CD4-positive, alpha-beta T cell (primary cell): ENCODE results near the gene UNC5CL. TPM values are rescaled to one million over a fixed set of nuclear protein-coding genes. Genes with fewer than 3 reads are reported as not detected.
A peak's percentile ranks its signal among the peaks of the same experiment; 100 is the strongest.

ENCODE experiments used
- ATAC-seq: fragments of 200-7000 bp; cut with Tn5 transposase; one replicate; pipeline ENCODE4 v1.10.0; 2022; ENCODE audit warnings: mild to moderate bottlenecking; ENCODE audit not compliant: poor library complexity
- CTCF ChIA-PET: fragments of 350-600 bp; sonication (Branson Sonifier 250); formaldehyde crosslinking; loops from one replicate; lab custom pipeline; 2021; ENCODE audit warnings: antibody characterized with exemption, inconsistent platforms; lab: Charles Lee
- POLR2A ChIA-PET: fragments of 350-600 bp; sonication (Branson Sonifier 250); formaldehyde crosslinking; loops from one replicate; lab custom pipeline; 2021; ENCODE audit warnings: antibody characterized with exemption, inconsistent platforms; lab: Charles Lee
- DNase-seq, 14 experiments: peaks; one replicate each; pipeline ENCODE4 v3.0.0-alpha.2; 2013 to 2020; ENCODE audit warnings: mixed read lengths in 2 of 14
- H3K27ac ChIP-seq, 2 donors: one replicate each; pipeline versions ENCODE4 v1.5.1 to v1.7.0; 2013; ENCODE audit warnings: low read length in 2 of 2, low read depth in 1 of 2, mild to moderate bottlenecking in 1 of 2
- H3K27me3 ChIP-seq, 2 experiments: 1 replicate in 1 of 2; 2 replicates in 1 of 2; pipeline versions ENCODE4 v1.6.1 to v1.7.0; 2013; ENCODE audit warnings: low read length in 2 of 2, control low read depth in 1 of 2, mild to moderate bottlenecking in 1 of 2, moderate library complexity in 1 of 2; ENCODE audit not compliant: insufficient read depth in 2 of 2, control insufficient read depth in 1 of 2
- H3K36me3 ChIP-seq: one replicate; pipeline ENCODE4 v1.6.1; 2013; ENCODE audit warnings: low read length, control low read depth; ENCODE audit not compliant: insufficient read depth
- H3K4me1 ChIP-seq: one replicate; pipeline ENCODE4 v1.6.1; 2013; ENCODE audit warnings: low read length, control low read depth; ENCODE audit not compliant: insufficient read depth
- H3K4me3 ChIP-seq: one replicate; pipeline ENCODE4 v1.5.1; 2013; ENCODE audit warnings: mild to moderate bottlenecking, low read length, moderate library complexity
- H3K9me3 ChIP-seq, 2 experiments: 1 replicate in 1 of 2; 2 replicates in 1 of 2; pipeline versions ENCODE4 v1.6.1 to v1.7.0; 2013; ENCODE audit warnings: low read length in 2 of 2, mild to moderate bottlenecking in 2 of 2, control low read depth in 1 of 2, moderate library complexity in 1 of 2; ENCODE audit not compliant: control insufficient read depth in 1 of 2, insufficient read depth in 1 of 2
- H3K27ac Mint-ChIP-seq: one replicate; pipeline ENCODE4 v1.8.0; 2020; ENCODE audit warnings: mixed read lengths
- H3K27me3 Mint-ChIP-seq: one replicate; pipeline ENCODE4 v1.8.0; 2021; ENCODE audit warnings: mixed read lengths
- H3K36me3 Mint-ChIP-seq: one replicate; pipeline ENCODE4 v1.8.0; 2021; ENCODE audit warnings: low read depth, mixed read lengths
- H3K4me1 Mint-ChIP-seq: one replicate; pipeline ENCODE4 v1.8.0; 2021; ENCODE audit warnings: low read depth, mixed read lengths
- H3K4me3 Mint-ChIP-seq: one replicate; pipeline ENCODE4 v1.8.0; 2020; ENCODE audit warnings: mild to moderate bottlenecking, mixed read lengths
- H3K9me3 Mint-ChIP-seq: one replicate; pipeline ENCODE4 v1.8.0; 2020; ENCODE audit warnings: mixed read lengths
- CTCF ChIP-seq: fragments of 200-600 bp; IDR thresholded peaks from one replicate; pipeline ENCODE4 v1.8.0; 2022; ENCODE audit warnings: antibody characterized with exemption, mild to moderate bottlenecking
- intact Hi-C, 2 experiments: fragments of 100-400 bp; cut with DNase I in 1 of 2; cut with micrococcal nuclease in 1 of 2; formaldehyde crosslinking; loops; one replicate each; pipeline versions ENCODE4 v1.15.1 to v1.9.0; 2023 to 2025; cut with DNase I, micrococcal nuclease
- total RNA-seq, 174 experiments: library from RNA in 2 of 174; stranded (reverse) in 2 of 174; gene quantifications; one replicate each; pipeline ENCODE4 v1.2.3 and lab custom pipeline; 2021 to 2026

The UNC5CL gene
- total RNA-seq, 2 experiments from 2014 or later, result 2.5 to 2.9 TPM

- peaks cover 22% of the 10 kb centered on the region for H3K4me1 Mint-ChIP-seq
- H3K36me3 ChIP-seq, result peaks cover 3% of the 10 kb centered on the region
- peaks cover 14% of the 10 kb centered on the region for H3K36me3 Mint-ChIP-seq
- POLR2A ChIA-PET, result interaction anchor here (0.6 to 1.7 kb wide), 2 partner anchors 24 to 692 kb away, joined by 3 to 9 read pairs; no protein-coding TSS in a partner anchor
- peak overlapping the region in 1 of 2 donors; percentile 18 for H3K27ac ChIP-seq
- ATAC-seq (peak; percentile 17), DNase-seq (peak in 2 of 14 experiments; percentile 28 to 30)
- H3K4me3 Mint-ChIP-seq, result peak overlapping the region; percentile 7
- no peak overlapping the region for H3K4me3 ChIP-seq
- TF ChIP-seq CTCF, result no peak
- H3K9me3 Mint-ChIP-seq, result no peaks in the 10 kb centered on the region
- peak overlapping the region; percentile 13 for H3K27ac Mint-ChIP-seq
- H3K27me3 ChIP-seq, result no peaks in the 10 kb centered on the region
- H3K4me1 ChIP-seq, result peaks cover 20% of the 10 kb centered on the region
- no peaks in the 10 kb centered on the region for H3K9me3 ChIP-seq
- CTCF ChIA-PET, result no interaction called here
- intact Hi-C loops, result no loop called here
- no peaks in the 10 kb centered on the region for H3K27me3 Mint-ChIP-seq
These were observed 12.9 kb upstream of the UNC5CL start for GRCh38 chr6:41051873-41052272.

GRCh38 chr6:41050536-41050935, 11.5 kb upstream of the UNC5CL start:
- ChIA-PET POLR2A (interaction anchor here (0.9 kb wide), 1 partner anchor 11 kb away, joined by 3 read pairs; no protein-coding TSS in a partner anchor), CTCF (no interaction called here)
- Mint-ChIP-seq H3K4me1 (peaks cover 22% of the 10 kb centered on the region), H3K4me3 (no peak overlapping the region), H3K27ac (no peak overlapping the region), H3K9me3 (no peaks in the 10 kb centered on the region), H3K27me3 (no peaks in the 10 kb centered on the region), H3K36me3 (peaks cover 6% of the 10 kb centered on the region)
- H3K4me3 ChIP-seq, result no peak overlapping the region
- ATAC-seq (no peak), DNase-seq (no peak)
- no peaks in the 10 kb centered on the region for H3K9me3 ChIP-seq
- H3K27me3 ChIP-seq, result no peaks in the 10 kb centered on the region
- no peak overlapping the region for H3K27ac ChIP-seq
- peaks cover 20% of the 10 kb centered on the region for H3K4me1 ChIP-seq
- intact Hi-C loops, result no loop called here
- no peak for TF ChIP-seq CTCF
- peaks cover 3% of the 10 kb centered on the region for H3K36me3 ChIP-seq

- TF ChIP-seq CTCF, result no peak
- Mint-ChIP-seq H3K27me3 (no peaks in the 10 kb centered on the region), H3K36me3 (peaks cover 6% of the 10 kb centered on the region), H3K9me3 (no peaks in the 10 kb centered on the region), H3K4me1 (peaks cover 22% of the 10 kb centered on the region), H3K27ac (no peak overlapping the region), H3K4me3 (no peak overlapping the region)
- Histone ChIP-seq H3K27me3 (no peaks in the 10 kb centered on the region), H3K4me1 (peaks cover 20% of the 10 kb centered on the region), H3K9me3 (no peaks in the 10 kb centered on the region), H3K4me3 (no peak overlapping the region), H3K36me3 (peaks cover 3% of the 10 kb centered on the region), H3K27ac (no peak overlapping the region)
- intact Hi-C loops, result no loop called here
- DNase-seq, result no peak
- POLR2A ChIA-PET, result interaction anchor here (0.9 kb wide), 1 partner anchor 10 kb away, joined by 3 read pairs; no protein-coding TSS in a partner anchor
- CTCF ChIA-PET, result interaction anchor here (0.6 kb wide), 1 partner anchor 598 kb away, joined by 3 read pairs; no protein-coding TSS in a partner anchor
- ATAC-seq, result no peak
These were observed 10.9 kb upstream of the UNC5CL start for GRCh38 chr6:41049955-41050354.
